ENCODE measurements around the gene GEMIN8. TPM values are rescaled to one million over a fixed set of nuclear protein-coding genes. Genes with fewer than 3 reads are reported as not detected.

The GEMIN8 gene
- total RNA-seq, 1 experiment from 2014 or later = 11.2 TPM

- Histone ChIP-seq H3K4me1 (ENCODE audit: control insufficient read depth, insufficient read depth, low read length) (no peaks in the 10 kb centered on the region), H3K27ac (ENCODE audit: low read length) (no peak overlapping the region), H3K4me3 (ENCODE audit: low read depth in 2 of 2, low read length in 2 of 2) (no peak overlapping the region), H3K36me3 (ENCODE audit: control insufficient read depth, insufficient read depth, low read length) (no peaks in the 10 kb centered on the region), H3K9me3 (ENCODE audit: control insufficient read depth, insufficient read depth, low read depth, low read length) (no peaks in the 10 kb centered on the region), H3K27me3 (ENCODE audit: control insufficient read depth, insufficient read depth, low read length) (no peaks in the 10 kb centered on the region)
- in situ Hi-C loops (cut with HindIII; ENCODE audit: low pct_unique_long_range_greater_than_20kb, low sequenced_read_pairs) (no loop called here), intact Hi-C loops (cut with micrococcal nuclease; ENCODE audit: unreplicated experiment) (no loop called here)
- ATAC-seq (no peak), DNase-seq (ENCODE audit: low read depth, low spot score) (no peak)
- TF ChIP-seq CTCF (IDR thresholded peaks at IDR 0.05) (no peak), REST (IDR thresholded peaks at IDR 0.05; ENCODE audit: insufficient read depth in 1 of 2, low read depth in 2 of 2, low read length in 1 of 2) (no peak), POLR2AphosphoS5 (IDR thresholded peaks at IDR 0.05; ENCODE audit: low read depth, low read length) (no peak)
- ChIA-PET POLR2A (no interaction called here), CTCF (no interaction called here)
- no TSS peak for BruUV-seq (replicated peaks)
These were observed 63.5 kb downstream of the GEMIN8 start for GRCh38 chrX:13966071-13966792.

- in situ Hi-C loops (cut with HindIII; ENCODE audit: low pct_unique_long_range_greater_than_20kb, low sequenced_read_pairs) (no loop called here), intact Hi-C loops (cut with micrococcal nuclease; ENCODE audit: unreplicated experiment) (no loop called here)
- no peak for ATAC-seq
- no peaks in the 10 kb centered on the region for H3K4me1 ChIP-seq (ENCODE audit: control insufficient read depth, insufficient read depth, low read length)
- ChIA-PET POLR2A (no interaction called here), CTCF (no interaction called here)
- no peak overlapping the region for H3K4me3 ChIP-seq (ENCODE audit: low read depth in 2 of 2, low read length in 2 of 2)
- TF ChIP-seq SIN3A (IDR thresholded peaks at IDR 0.05; ENCODE audit: borderline replicate concordance, insufficient read depth, low read depth, low read length) = no peak
- no peak for TF ChIP-seq TCF7L2 (IDR thresholded peaks at IDR 0.05; ENCODE audit: low read depth, low read length)
- TF ChIP-seq CTCF (IDR thresholded peaks at IDR 0.05) = no peak
- TF ChIP-seq POLR2AphosphoS5 (IDR thresholded peaks at IDR 0.05; ENCODE audit: low read depth, low read length) = no peak
- no peak for TF ChIP-seq REST (IDR thresholded peaks at IDR 0.05; ENCODE audit: insufficient read depth in 1 of 2, low read depth in 2 of 2, low read length in 1 of 2)
- H3K27ac ChIP-seq (ENCODE audit: low read length) = no peak overlapping the region
- H3K36me3 ChIP-seq (ENCODE audit: control insufficient read depth, insufficient read depth, low read length) = no peaks in the 10 kb centered on the region
- H3K9me3 ChIP-seq (ENCODE audit: control insufficient read depth, insufficient read depth, low read depth, low read length) = no peaks in the 10 kb centered on the region
- DNase-seq (ENCODE audit: low read depth, low spot score) = no peak
- no peaks in the 10 kb centered on the region for H3K27me3 ChIP-seq (ENCODE audit: control insufficient read depth, insufficient read depth, low read length)
- no TSS peak for BruUV-seq (replicated peaks)
These were observed 64.2 kb downstream of the GEMIN8 start for GRCh38 chrX:13965531-13965930.

All from Panc1 (cell line).